Heart left ventricle (tissue), 13 donors: ENCODE results near the gene ST8SIA5.

Experiments
- CTCF ChIP-seq, 12 donors: fragments of 200-600 bp; sonication (generic) in 4 of 12; IDR thresholded peaks; one replicate each; pipeline versions ENCODE4 v1.5.0 to v1.8.0; 2018 to 2022; ENCODE audit warnings: antibody characterized with exemption in 12 of 12, mild to moderate bottlenecking in 5 of 12
- POLR2A ChIP-seq, 2 donors: fragments of 450-650 bp; IDR thresholded peaks; one replicate each; pipeline ENCODE4 v1.6.1; 2017; ENCODE audit warnings: antibody characterized with exemption in 2 of 2, mild to moderate bottlenecking in 2 of 2, moderate library complexity in 2 of 2
- donor health status: ischemic (EF 13 %, LVEDD 7.1; RV severe dilation, severe dysfunction).
- donor health status: DM: no; HTN: yes; CAD: no.
- donor health status: DM: no; HTN: no; CAD: no.
- donor health status: ischemic (EF 25% LVEDD 6.9; RV normal size, moderate dysfunction).
- donor health status: ischemic (EF 25% LVEDD 5.7; RV mildly dilated, moderate dysfunction).
- donor health status: ischemic (EF 35%, LVEDD 5.7; RV mildly dilated, moderate dysfunction).
- donor health status: nonischemic (EF 11% LVEDD 7.7; RV severe dilation, severe dysfunction).
- donor health status: DM: yes; HTN: yes; CAD: no.
- donor health status: PGD.
- donor health status: ischemic (EF 29% LVEDD 5.4; RV normal size, mild dysfunction).
- donor health status: nonischemic (EF 23%, LVEDD 6.1; RV moderate dilation, normal function).

GRCh38 chr18:46793565-46793964 lies 36.7 kb upstream of the ST8SIA5 start:
- TF ChIP-seq POLR2A (IDR thresholded peaks at IDR 0.05), result no peak
- TF ChIP-seq CTCF (IDR thresholded peaks at IDR 0.05), result no peak
